Progenitor cell of endocrine pancreas (in vitro differentiated cells): ENCODE results near the gene PCDHGA8. TPM values are rescaled to one million over a fixed set of nuclear protein-coding genes. Genes with fewer than 3 reads are reported as not detected.

Experiments used
- DNase-seq: peaks from one replicate; pipeline ENCODE4 v3.0.0; 2021; ENCODE audit warnings: low spot score; ENCODE audit not compliant: unreplicated experiment
- H3K27ac Mint-ChIP-seq: 2 replicates; pipeline ENCODE4 v1.8.0; 2021; ENCODE audit warnings: mild to moderate bottlenecking, moderate library complexity, mixed read lengths
- H3K27me3 Mint-ChIP-seq: 2 replicates; pipeline ENCODE4 v1.8.0; 2021; ENCODE audit warnings: mixed read lengths
- H3K36me3 Mint-ChIP-seq: 2 replicates; pipeline ENCODE4 v1.8.0; 2022; ENCODE audit warnings: mixed read lengths; ENCODE audit not compliant: insufficient read depth
- H3K4me1 Mint-ChIP-seq: 2 replicates; pipeline ENCODE4 v1.8.0; 2021; ENCODE audit warnings: low read depth, mixed read lengths
- H3K4me3 Mint-ChIP-seq: 2 replicates; pipeline ENCODE4 v1.8.0; 2021; ENCODE audit warnings: low read depth, mild to moderate bottlenecking, moderate library complexity, mixed read lengths
- H3K9me3 Mint-ChIP-seq: 2 replicates; pipeline ENCODE4 v1.8.0; 2021; ENCODE audit warnings: low read depth, mixed read lengths
- CTCF ChIP-seq: fragments of 200-600 bp; sonication (generic); IDR thresholded peaks from one replicate; pipeline ENCODE4 v1.5.0; 2021; ENCODE audit warnings: antibody characterized with exemption, mild to moderate bottlenecking; ENCODE audit not compliant: unreplicated experiment
- total RNA-seq: library from RNA; stranded (reverse); gene quantifications from 2 replicates; pipeline ENCODE4 v1.2.1, GENCODE V29; 2021

Gene PCDHGA8
- total RNA-seq, 1 donor from 2014 or later = 1.5 TPM

- DNase-seq = no peak
- H3K4me1 Mint-ChIP-seq = no peaks in the 10 kb centered on the region
- H3K36me3 Mint-ChIP-seq = peaks cover 18% of the 10 kb centered on the region
- H3K9me3 Mint-ChIP-seq = peaks cover 47% of the 10 kb centered on the region
- H3K27me3 Mint-ChIP-seq = no peaks in the 10 kb centered on the region
- no peak within 1 kb of the TSS for H3K27ac Mint-ChIP-seq
- H3K4me3 Mint-ChIP-seq = no peak within 1 kb of the TSS
- TF ChIP-seq CTCF = no peak
These were observed 28.3 kb upstream of the PCDHGA8 start, which contains the start of gene PCDHGA5 for GRCh38 chr5:141363952-141364660. Gene PCDHGA5 (plus strand): TSS chr5:141364162. CDS start chr5:141364331, 169 bp downstream.

- no peaks in the 10 kb centered on the region for H3K27me3 Mint-ChIP-seq
- no peak for DNase-seq
- H3K4me1 Mint-ChIP-seq = no peaks in the 10 kb centered on the region
- peaks cover 50% of the 10 kb centered on the region for H3K9me3 Mint-ChIP-seq
- no peak for TF ChIP-seq CTCF
- peaks cover 16% of the 10 kb centered on the region for H3K36me3 Mint-ChIP-seq
- no peak overlapping the region for H3K4me3 Mint-ChIP-seq
- H3K27ac Mint-ChIP-seq = no peak overlapping the region
These were observed 26.2 kb upstream of the PCDHGA8 start for GRCh38 chr5:141366016-141366896.

- H3K36me3 Mint-ChIP-seq = peaks cover 18% of the 10 kb centered on the region
- TF ChIP-seq CTCF = no peak
- no peak within 1 kb of the TSS for H3K4me3 Mint-ChIP-seq
- no peak within 1 kb of the TSS for H3K27ac Mint-ChIP-seq
- no peaks in the 10 kb centered on the region for H3K4me1 Mint-ChIP-seq
- no peaks in the 10 kb centered on the region for H3K27me3 Mint-ChIP-seq
- peaks cover 49% of the 10 kb centered on the region for H3K9me3 Mint-ChIP-seq
- DNase-seq = no peak
These were observed 22.2 kb upstream of the PCDHGA8 start, which contains the start of gene PCDHGB3 for GRCh38 chr5:141369994-141370848. Gene PCDHGB3 (plus strand): TSS chr5:141370242. CDS start chr5:141370395, 153 bp downstream.

- DNase-seq = no peak
- Mint-ChIP-seq H3K27ac (no peak overlapping the region), H3K9me3 (peaks cover 50% of the 10 kb centered on the region)
These were observed 20.6 kb upstream of the PCDHGA8 start for GRCh38 chr5:141371572-141372475.

More at GRCh38 chr5:141371572-141372475, 20.6 kb upstream of the PCDHGA8 start:
- peaks cover 20% of the 10 kb centered on the region for H3K36me3 Mint-ChIP-seq
- no peaks in the 10 kb centered on the region for H3K27me3 Mint-ChIP-seq
- TF ChIP-seq CTCF = no peak
- H3K4me1 Mint-ChIP-seq = no peaks in the 10 kb centered on the region
- H3K4me3 Mint-ChIP-seq = no peak overlapping the region
